ENCODE results near the gene HOXC5. TPM values are rescaled to one million over a fixed set of nuclear protein-coding genes. Genes with fewer than 3 reads are reported as not detected.

Gene HOXC5
- total RNA-seq, 1 donor from 2014 or later = not detected

- intact Hi-C loops (cut with DNase I) = loop anchor here (5.0 kb wide), 1 partner anchor 189 kb away; no protein-coding TSS in a partner anchor
- H3K27me3 ChIP-seq = peaks cover 94% of the 10 kb centered on the region
Measured at GRCh38 chr12:54008260-54008552, 24.6 kb upstream of the HOXC5 start.

GRCh38 chr12:54009171-54010052 is 23.4 kb upstream of the HOXC5 start:
- TF ChIP-seq CTCF (IDR thresholded peaks at IDR 0.05) = no peak
- H3K27ac ChIP-seq = no peak overlapping the region
- DNase-seq (no peak), ATAC-seq (no peak)
- H3K27me3 ChIP-seq = peaks cover 92% of the 10 kb centered on the region
- peaks cover 13% of the 10 kb centered on the region for H3K4me1 ChIP-seq
- peak overlapping the region; percentile 21 for H3K4me3 ChIP-seq
- H3K9me3 ChIP-seq = no peaks in the 10 kb centered on the region
- intact Hi-C loops (cut with DNase I) = loop anchor here (5.0 kb wide), 1 partner anchor 188 kb away; no protein-coding TSS in a partner anchor
- H3K36me3 ChIP-seq = no peaks in the 10 kb centered on the region

More at GRCh38 chr12:54008260-54008552, 24.6 kb upstream of the HOXC5 start:
- Histone ChIP-seq H3K4me1 (peaks cover 13% of the 10 kb centered on the region), H3K4me3 (no peak overlapping the region), H3K9me3 (no peaks in the 10 kb centered on the region), H3K27ac (no peak overlapping the region), H3K36me3 (no peaks in the 10 kb centered on the region)
- TF ChIP-seq CTCF (IDR thresholded peaks at IDR 0.05) = no peak
- ATAC-seq (no peak), DNase-seq (no peak)

- TF ChIP-seq CTCF (IDR thresholded peaks at IDR 0.05) = no peak
- no peak overlapping the region for H3K4me3 ChIP-seq
- H3K4me1 ChIP-seq = peaks cover 13% of the 10 kb centered on the region
- DNase-seq (no peak), ATAC-seq (no peak)
- H3K9me3 ChIP-seq = no peaks in the 10 kb centered on the region
- H3K36me3 ChIP-seq = no peaks in the 10 kb centered on the region
- no peak overlapping the region for H3K27ac ChIP-seq
- intact Hi-C loops (cut with DNase I) = no loop called here
- peaks cover 92% of the 10 kb centered on the region for H3K27me3 ChIP-seq
Measured at GRCh38 chr12:54010053-54010971, 22.5 kb upstream of the HOXC5 start.

- no peak overlapping the region for H3K4me3 ChIP-seq
- no peak for DNase-seq
- TF ChIP-seq CTCF (IDR thresholded peaks at IDR 0.05) = no peak
- H3K36me3 ChIP-seq = no peaks in the 10 kb centered on the region
- no peaks in the 10 kb centered on the region for H3K9me3 ChIP-seq
- H3K27ac ChIP-seq = no peak overlapping the region
- intact Hi-C loops (cut with DNase I) = no loop called here
- H3K27me3 ChIP-seq = peaks cover 92% of the 10 kb centered on the region
- ATAC-seq = no peak
- peaks cover 12% of the 10 kb centered on the region for H3K4me1 ChIP-seq
Measured at GRCh38 chr12:54010972-54011664, 21.7 kb upstream of the HOXC5 start.

All from upper lobe of right lung (tissue), 1 donor.